HepG2 (cell line): ENCODE results near the gene TOB1. TPM values are rescaled to one million over a fixed set of nuclear protein-coding genes. Genes with fewer than 3 reads are reported as not detected.

Source experiments
- AGO2 ChIP-seq: fragments of 200-400 bp; formaldehyde crosslinking; optimal IDR thresholded peaks from 2 replicates; pipeline ENCODE3; 2017; ENCODE audit warnings: mild to moderate bottlenecking, low read depth, low read length, moderate library complexity
- BRCA1 ChIP-seq: sonication (generic); formaldehyde crosslinking; IDR thresholded peaks from 2 replicates; pipeline ENCODE4 v1.4.0; 2020; ENCODE audit warnings: missing genetic modification reagents
- ETS1 ChIP-seq: sonication (generic); formaldehyde crosslinking; IDR thresholded peaks from 2 replicates; pipeline ENCODE4 v1.4.0; 2020; ENCODE audit warnings: missing genetic modification reagents
- ETV6 ChIP-seq: sonication (generic); formaldehyde crosslinking; conservative IDR thresholded peaks from 2 replicates; pipeline ENCODE4 v1.4.0; 2020; ENCODE audit warnings: missing genetic modification reagents
- HINFP ChIP-seq: sonication (generic); formaldehyde crosslinking; IDR thresholded peaks from 2 replicates; pipeline ENCODE4 v1.4.0; 2020; ENCODE audit warnings: low read depth, mild to moderate bottlenecking, missing genetic modification reagents
- ISL2 ChIP-seq: sonication (generic); formaldehyde crosslinking; IDR thresholded peaks from 2 replicates; pipeline ENCODE4 v1.5.0; 2020; ENCODE audit warnings: missing genetic modification reagents
- KIAA2018 ChIP-seq: sonication (generic); formaldehyde crosslinking; IDR thresholded peaks from 2 replicates; pipeline ENCODE4 v1.5.0; 2020; ENCODE audit warnings: mild to moderate bottlenecking, missing genetic modification reagents, borderline replicate concordance
- NR2F2 ChIP-seq: IDR thresholded peaks from 2 replicates; pipeline ENCODE4 v1.6.1; 2012; ENCODE audit warnings: low read depth, inconsistent platforms, borderline replicate concordance
- PRDM15 ChIP-seq: sonication (generic); formaldehyde crosslinking; IDR thresholded peaks from 2 replicates; pipeline ENCODE4 v1.4.0; 2020; ENCODE audit warnings: missing genetic modification reagents
- SUZ12 ChIP-seq: fragments of 150-350 bp; IDR thresholded peaks from 2 replicates; pipeline ENCODE4 v1.6.1; 2014; ENCODE audit warnings: low read depth, low read length
- ZNF225 ChIP-seq: sonication (generic); formaldehyde crosslinking; IDR thresholded peaks from 2 replicates; pipeline ENCODE4 v1.4.0; 2020; ENCODE audit warnings: mild to moderate bottlenecking, missing genetic modification reagents
- ZNF567 ChIP-seq: sonication (generic); formaldehyde crosslinking; IDR thresholded peaks from 2 replicates; pipeline ENCODE4 v1.8.1; 2023; ENCODE audit warnings: mild to moderate bottlenecking, missing genetic modification reagents, borderline replicate concordance
- ZNF704 ChIP-seq: sonication (generic); formaldehyde crosslinking; IDR thresholded peaks from 2 replicates; pipeline ENCODE4 v1.8.1; 2023; ENCODE audit warnings: mild to moderate bottlenecking, inconsistent platforms, moderate library complexity, missing genetic modification reagents, borderline replicate concordance
- polyA plus RNA-seq, 8 experiments: library from polyadenylated mRNA; depleted of rRNA in 3 of 8; stranded (reverse) in 7 of 8; unstranded in 1 of 8; fragments of >200 nt; fragmentation: Illumina TruSeq in 4 of 8; extraction: Trizol in 4 of 8; gene quantifications; 2 replicates each; pipeline versions ENCODE4 v1.2.1 to v1.2.3, GENCODE V29; 2011 to 2016; ENCODE audit warnings: low read depth in 4 of 8, missing spikeins in 1 of 8, mixed read lengths in 1 of 8; ENCODE audit not compliant: insufficient read depth in 1 of 8
- total RNA-seq, 5 experiments: library from RNA; depleted of rRNA; stranded (reverse); fragments of >200 nt; fragmentation: Illumina TruSeq; extraction: Trizol; gene quantifications; 2 replicates each; pipeline ENCODE4 v1.2.3, GENCODE V29; 2016; ENCODE audit warnings: low read depth in 1 of 5

Gene TOB1
- total and polyA plus RNA-seq, 2 of the 13 experiments (the other 11 are each of a cell fraction or from before 2014, with no cell fraction given) = 21.9 to 57.7 TPM

GRCh38 chr17:50866950-50867362 lies 802 bp upstream of the TOB1 start (continued):
- TF ChIP-seq KIAA2018 (CRISPR knock-in tag) = no peak
- no peak for TF ChIP-seq ZNF567 (CRISPR knock-in tag)
- 0 out of 2 replicates have a peak, but pooled peaks have one; percentile 49 for TF ChIP-seq ZNF704
- TF ChIP-seq ZNF225 (CRISPR knock-in tag) = peak; percentile 34; the same call in 1 of the 2 replicates
- no peak for TF ChIP-seq ETV6 (CRISPR knock-in tag)
- TF ChIP-seq NR2F2 = no peak
- no peak for TF ChIP-seq ETS1
- TF ChIP-seq BRCA1 (CRISPR knock-in tag) = peak; percentile 67; the same call in 1 of the 2 replicates
- TF ChIP-seq PRDM15 = no peak
- no peak; the same call in 1 of the 2 replicates for TF ChIP-seq ISL2
- peak; percentile 32; the same call in 1 of the 2 replicates for TF ChIP-seq HINFP (CRISPR knock-in tag)
- no peak for TF ChIP-seq SUZ12
- TF ChIP-seq AGO2 = peak; percentile 97
